SK-N-MC (cell line): Measurements from ENCODE around the gene CMSS1.

Experiments
- DNase-seq: peaks from one replicate; pipeline ENCODE4 v3.0.0-alpha.2; 2011; ENCODE audit warnings: low read depth, low spot score
- H3K27ac ChIP-seq: fragments of 200-600 bp; sonication (generic); 2 replicates; pipeline ENCODE4 v1.5.1; 2016; ENCODE audit warnings: mixed run types
- H3K36me3 ChIP-seq: fragments of 200-600 bp; sonication (generic); 2 replicates; pipeline ENCODE4 v1.6.1; 2017; ENCODE audit warnings: antibody characterized with exemption, low read length, mixed read lengths; ENCODE audit not compliant: insufficient read depth
- H3K4me3 ChIP-seq: fragments of 200-600 bp; sonication (generic); 2 replicates; pipeline ENCODE4 v1.5.1; 2016
- H3K9ac ChIP-seq: fragments of 200-600 bp; sonication (generic); 2 replicates; pipeline ENCODE4 v1.8.0; 2017; ENCODE audit warnings: mixed run types, mixed read lengths; ENCODE audit not compliant: insufficient read length
- H3K9me3 ChIP-seq: fragments of 200-600 bp; sonication (generic); 2 replicates; pipeline ENCODE4 v1.6.1; 2017; ENCODE audit warnings: low read depth, mild to moderate bottlenecking, antibody characterized with exemption, low read length, moderate library complexity, mixed read lengths
- EZH2 ChIP-seq: fragments of 200-600 bp; sonication (generic); IDR thresholded peaks from one replicate; pipeline ENCODE4 v1.6.1; 2017; ENCODE audit warnings: antibody characterized with exemption
- FOXP2 ChIP-seq: optimal IDR thresholded peaks from 2 replicates; pipeline ENCODE3; 2011; ENCODE audit warnings: mild to moderate bottlenecking, moderate library complexity; ENCODE audit not compliant: insufficient read depth; ENCODE audit errors: extremely low read length, control extremely low read depth
- POLR2AphosphoS5 ChIP-seq: IDR thresholded peaks from 2 replicates; pipeline ENCODE4 v1.6.1; 2012; ENCODE audit warnings: mild to moderate bottlenecking, low read depth, low read length, borderline replicate concordance

Gene CMSS1

GRCh38 chr3:99891610-99892285, 74.1 kb downstream of the CMSS1 start:
- Histone ChIP-seq H3K9me3 (no peaks in the 10 kb centered on the region), H3K27ac (no peak overlapping the region), H3K9ac (no peak overlapping the region), H3K36me3 (no peaks in the 10 kb centered on the region), H3K4me3 (no peak overlapping the region)
- TF ChIP-seq FOXP2 (no peak), POLR2AphosphoS5 (no peak), EZH2 (no peak)
- no peak for DNase-seq

- Histone ChIP-seq H3K4me3 (no peak overlapping the region), H3K9me3 (no peaks in the 10 kb centered on the region), H3K9ac (no peak overlapping the region), H3K36me3 (no peaks in the 10 kb centered on the region), H3K27ac (no peak overlapping the region)
- no peak for TF ChIP-seq FOXP2
- no peak for TF ChIP-seq EZH2
- TF ChIP-seq POLR2AphosphoS5 = no peak
- DNase-seq = no peak
Measured at GRCh38 chr3:99892332-99892731, 74.7 kb downstream of the CMSS1 start.

GRCh38 chr3:99895131-99895696, 77.6 kb downstream of the CMSS1 start:
- TF ChIP-seq EZH2 (no peak), POLR2AphosphoS5 (no peak), FOXP2 (no peak)
- H3K27ac ChIP-seq = peak overlapping the region; percentile 98
- no peak for DNase-seq
- no peaks in the 10 kb centered on the region for H3K36me3 ChIP-seq
- H3K9me3 ChIP-seq = no peaks in the 10 kb centered on the region
- H3K9ac ChIP-seq = peak overlapping the region; percentile 27
- peak overlapping the region; percentile 63 for H3K4me3 ChIP-seq

- peak; percentile 89 for DNase-seq
- TF ChIP-seq FOXP2 = peak; percentile 92
- TF ChIP-seq EZH2 = no peak
- Histone ChIP-seq H3K4me3 (peak overlapping the region; percentile 63), H3K36me3 (no peaks in the 10 kb centered on the region), H3K9ac (peak overlapping the region; percentile 37), H3K27ac (peak overlapping the region; percentile 98), H3K9me3 (no peaks in the 10 kb centered on the region)
Measured at GRCh38 chr3:99895703-99896441, 78.2 kb downstream of the CMSS1 start.

- no peaks in the 10 kb centered on the region for H3K9me3 ChIP-seq
- peak overlapping the region; percentile 37 for H3K9ac ChIP-seq
Measured at GRCh38 chr3:99896482-99896881, 78.8 kb downstream of the CMSS1 start.

GRCh38 chr3:99899603-99900002, 81.9 kb downstream of the CMSS1 start:
- no peaks in the 10 kb centered on the region for H3K9me3 ChIP-seq
- H3K36me3 ChIP-seq = no peaks in the 10 kb centered on the region

More at GRCh38 chr3:99896482-99896881, 78.8 kb downstream of the CMSS1 start:
- Histone ChIP-seq H3K4me3 (peak overlapping the region; percentile 63), H3K36me3 (no peaks in the 10 kb centered on the region), H3K27ac (peak overlapping the region; percentile 98)
- DNase-seq = no peak
- TF ChIP-seq EZH2 (no peak), FOXP2 (no peak), POLR2AphosphoS5 (no peak)

GRCh38 chr3:99900248-99900647, 82.6 kb downstream of the CMSS1 start:
- Histone ChIP-seq H3K9ac (no peak overlapping the region), H3K9me3 (no peaks in the 10 kb centered on the region), H3K4me3 (no peak overlapping the region), H3K27ac (no peak overlapping the region), H3K36me3 (no peaks in the 10 kb centered on the region)
- TF ChIP-seq POLR2AphosphoS5 (no peak), FOXP2 (no peak), EZH2 (no peak)
- no peak for DNase-seq

More at GRCh38 chr3:99899603-99900002, 81.9 kb downstream of the CMSS1 start:
- TF ChIP-seq EZH2 (no peak), POLR2AphosphoS5 (no peak), FOXP2 (no peak)
- Histone ChIP-seq H3K4me3 (no peak overlapping the region), H3K9ac (no peak overlapping the region), H3K27ac (no peak overlapping the region)
- DNase-seq = no peak

GRCh38 chr3:99901200-99901926, 83.7 kb downstream of the CMSS1 start:
- H3K27ac ChIP-seq = peak overlapping the region; percentile 43; the same call in 1 of the 2 replicates
- H3K36me3 ChIP-seq = no peaks in the 10 kb centered on the region
- TF ChIP-seq EZH2 (no peak), POLR2AphosphoS5 (no peak), FOXP2 (peak; percentile 76)
- H3K9me3 ChIP-seq = no peaks in the 10 kb centered on the region
- H3K9ac ChIP-seq = no peak overlapping the region
- peak; percentile 40 for DNase-seq
- peak overlapping the region; percentile 28 for H3K4me3 ChIP-seq
